H1 (cell line): ENCODE data around the gene TFF1. TPM values are rescaled to one million over a fixed set of nuclear protein-coding genes. Genes with fewer than 3 reads are reported as not detected.

Experiments
- CTCF ChIA-PET: fragments of 300-600 bp; sonication (Branson Sonifier 250); formaldehyde crosslinking; loops from one replicate; lab custom pipeline; 2021; ENCODE audit not compliant: partially characterized antibody; lab: Charles Lee
- POLR2A ChIA-PET: fragments of 300-600 bp; sonication (Branson Sonifier 250); formaldehyde crosslinking; loops from one replicate; lab custom pipeline; 2021; ENCODE audit warnings: inconsistent platforms; ENCODE audit not compliant: partially characterized antibody; lab: Charles Lee
- DNase-seq, 2 experiments: peaks; one replicate each; pipeline versions ENCODE4 v3.0.0 to v3.0.0-alpha.2; 2010 to 2022; ENCODE audit warnings: low spot score in 2 of 2, low read depth in 1 of 2, mixed read lengths in 1 of 2
- FAIRE-seq: peaks from 2 replicates; lab custom pipeline; 2011; peaks lifted over from hg19 to GRCh38; lab: Jason Lieb, UNC
- H2AFZ ChIP-seq: 2 replicates; pipeline ENCODE4 v1.8.1; 2012; ENCODE audit warnings: low read length, inconsistent platforms
- H2AK5ac ChIP-seq: 2 replicates; pipeline ENCODE4 v1.6.1; 2013; ENCODE audit warnings: low read depth, low read length
- H2BK120ac ChIP-seq: replicated peaks from 2 replicates; pipeline ENCODE3; 2013; ENCODE audit warnings: low read depth, low read length, inconsistent platforms
- H2BK12ac ChIP-seq: 2 replicates; pipeline ENCODE4 v1.6.1; 2013; ENCODE audit warnings: low read depth, low read length
- H2BK15ac ChIP-seq: 2 replicates; pipeline ENCODE4 v1.6.1; 2013; ENCODE audit warnings: low read length
- H2BK20ac ChIP-seq: 2 replicates; pipeline ENCODE4 v1.6.1; 2013; ENCODE audit warnings: low read length
- H2BK5ac ChIP-seq: 2 replicates; pipeline ENCODE4 v1.6.1; 2013; ENCODE audit warnings: low read depth, low read length
- H3K14ac ChIP-seq: 2 replicates; pipeline ENCODE4 v1.6.1; 2013; ENCODE audit warnings: inconsistent platforms; ENCODE audit not compliant: insufficient read length
- H3K18ac ChIP-seq: 2 replicates; pipeline ENCODE4 v1.6.1; 2013; ENCODE audit warnings: low read length; ENCODE audit errors: extremely low read depth
- H3K23ac ChIP-seq: 2 replicates; pipeline ENCODE4 v1.6.1; 2013; ENCODE audit warnings: inconsistent platforms; ENCODE audit not compliant: insufficient read length
- H3K23me2 ChIP-seq: 2 replicates; pipeline ENCODE4 v1.6.1; 2013; ENCODE audit warnings: low read depth, low read length
- H3K27ac ChIP-seq: 2 replicates; pipeline ENCODE4 v1.6.1; 2011; ENCODE audit warnings: low read depth, low read length, inconsistent platforms
- H3K27me3 ChIP-seq, 4 experiments: replicated peaks in 1 of 4; 1 replicate in 1 of 4; 2 replicates in 3 of 4; pipeline versions ENCODE4 v1.6.1 to v1.8.1; 2011 to 2013; ENCODE audit warnings: low read length in 3 of 4, mild to moderate bottlenecking in 3 of 4, inconsistent platforms in 2 of 4, mixed read lengths in 2 of 4, moderate library complexity in 1 of 4; ENCODE audit not compliant: control insufficient read depth in 3 of 4, insufficient read depth in 3 of 4; ENCODE audit errors: extremely low read depth in 1 of 4
- H3K36me3 ChIP-seq, 4 experiments: 2 replicates each; pipeline versions ENCODE4 v1.6.1 to v1.8.1; 2011 to 2013; ENCODE audit warnings: mild to moderate bottlenecking in 4 of 4, low read length in 3 of 4, moderate library complexity in 2 of 4, control low read depth in 1 of 4, inconsistent platforms in 1 of 4; ENCODE audit not compliant: insufficient read depth in 4 of 4, control insufficient read depth in 2 of 4
- H3K4ac ChIP-seq: replicated peaks from 2 replicates; pipeline ENCODE3; 2013; ENCODE audit warnings: low read length, low read depth, mixed read lengths, inconsistent platforms; ENCODE audit not compliant: insufficient read length
- H3K4me1 ChIP-seq, 4 experiments: replicated peaks in 1 of 4; 1 replicate in 1 of 4; 2 replicates in 3 of 4; pipeline versions ENCODE4 v1.6.1 to v1.8.1; 2011 to 2013; ENCODE audit warnings: low read length in 3 of 4, inconsistent platforms in 2 of 4, mixed read lengths in 1 of 4; ENCODE audit not compliant: insufficient read depth in 4 of 4, control insufficient read depth in 3 of 4
- H3K4me2 ChIP-seq, 2 experiments: 2 replicates each; pipeline versions ENCODE4 v1.6.1 to v1.8.1; 2011 to 2013; ENCODE audit warnings: low read depth in 2 of 2, low read length in 2 of 2, control low read depth in 1 of 2, inconsistent platforms in 1 of 2, mild to moderate bottlenecking in 1 of 2; ENCODE audit not compliant: insufficient read depth in 1 of 2
- H3K4me3 ChIP-seq, 4 experiments: fragments of 200-600, 300-600 bp in 1 of 4; sonication (generic), shearing (Covaris generic), sonication (Bioruptor Twin) in 1 of 4; 2 replicates each; pipeline versions ENCODE4 v1.5.1 to v1.8.1; 2011 to 2016; ENCODE audit warnings: low read length in 4 of 4, low read depth in 3 of 4, control low read depth in 2 of 4, inconsistent platforms in 2 of 4, mild to moderate bottlenecking in 2 of 4, mixed read lengths in 1 of 4, moderate library complexity in 1 of 4; ENCODE audit not compliant: insufficient read depth in 2 of 4; ENCODE audit errors: extremely low read depth in 1 of 4
- H3K56ac ChIP-seq: replicated peaks from 2 replicates; pipeline ENCODE3; 2013; ENCODE audit warnings: low read depth, mild to moderate bottlenecking, mixed read lengths, low read length, inconsistent platforms; ENCODE audit not compliant: insufficient read length
- H3K79me1 ChIP-seq: 2 replicates; pipeline ENCODE4 v1.6.1; 2013; ENCODE audit warnings: low read depth, low read length, control low read depth
- H3K79me2 ChIP-seq, 2 experiments: 2 replicates each; pipeline versions ENCODE4 v1.6.1 to v1.8.1; 2012 to 2013; ENCODE audit warnings: low read length in 2 of 2, mild to moderate bottlenecking in 2 of 2, inconsistent platforms in 1 of 2; ENCODE audit not compliant: insufficient read depth in 2 of 2, control insufficient read depth in 1 of 2
- H3K9ac ChIP-seq, 4 experiments: replicated peaks in 1 of 4; 1 replicate in 1 of 4; 2 replicates in 3 of 4; pipeline versions ENCODE4 v1.6.1 to v1.8.1; 2011 to 2013; ENCODE audit warnings: low read depth in 3 of 4, low read length in 3 of 4, control low read depth in 2 of 4, mild to moderate bottlenecking in 2 of 4, moderate library complexity in 2 of 4, inconsistent platforms in 1 of 4; ENCODE audit errors: extremely low read depth in 1 of 4
- H3K9me3 ChIP-seq, 2 experiments: 2 replicates each; pipeline versions ENCODE4 v1.6.1 to v1.8.1; 2012 to 2013; ENCODE audit warnings: mild to moderate bottlenecking in 2 of 2, moderate library complexity in 2 of 2, control low read depth in 1 of 2, inconsistent platforms in 1 of 2, low read depth in 1 of 2, low read length in 1 of 2, mixed read lengths in 1 of 2; ENCODE audit not compliant: insufficient read depth in 2 of 2
- H4K20me1 ChIP-seq, 2 experiments: replicated peaks in 1 of 2; 2 replicates each; pipeline versions ENCODE3 to v1.8.1; 2011 to 2013; ENCODE audit warnings: inconsistent platforms in 2 of 2, low read length in 2 of 2, mild to moderate bottlenecking in 1 of 2; ENCODE audit not compliant: insufficient read depth in 2 of 2, control insufficient read depth in 1 of 2
- H4K5ac ChIP-seq: 2 replicates; pipeline ENCODE4 v1.6.1; 2013; ENCODE audit warnings: low read length, low read depth, mixed read lengths, inconsistent platforms; ENCODE audit not compliant: insufficient read length
- H4K8ac ChIP-seq: 2 replicates; pipeline ENCODE4 v1.8.0; 2013; ENCODE audit warnings: mild to moderate bottlenecking, moderate library complexity, low read length, inconsistent platforms; ENCODE audit not compliant: insufficient read depth; ENCODE audit errors: extremely low read depth
- H4K91ac ChIP-seq: replicated peaks from 2 replicates; pipeline ENCODE3; 2013; ENCODE audit warnings: low read length, mixed read lengths, inconsistent platforms; ENCODE audit not compliant: insufficient read length
- BCL11A ChIP-seq, 2 experiments: IDR thresholded peaks; one replicate each; pipeline ENCODE4 v1.6.1; 2011; ENCODE audit warnings: low read depth in 2 of 2, low read length in 2 of 2, mild to moderate bottlenecking in 2 of 2
- HDAC2 ChIP-seq, 2 experiments: fragments of 300-600 bp in 1 of 2; sonication (generic) in 1 of 2; IDR thresholded peaks; 2 replicates each; pipeline ENCODE4 v1.6.1; 2011 to 2012; ENCODE audit warnings: low read depth in 2 of 2, low read length in 2 of 2, mild to moderate bottlenecking in 2 of 2, moderate library complexity in 2 of 2, borderline replicate concordance in 1 of 2, inconsistent platforms in 1 of 2
- NRF1 ChIP-seq: IDR thresholded peaks from 2 replicates; pipeline ENCODE4 v1.6.1; 2011; ENCODE audit warnings: mild to moderate bottlenecking, low read depth, low read length, improper control_type of control experiment
- POLR2A ChIP-seq, 2 experiments: IDR thresholded peaks; 1 replicate in 1 of 2; 2 replicates in 1 of 2; pipeline ENCODE4 v1.6.1; 2011; ENCODE audit warnings: low read depth in 2 of 2, low read length in 2 of 2, mild to moderate bottlenecking in 2 of 2; ENCODE audit errors: control extremely low read depth in 1 of 2
- RAD21 ChIP-seq, 2 experiments: IDR thresholded peaks in 1 of 2; conservative IDR thresholded peaks in 1 of 2; 2 replicates each; pipeline ENCODE4 v1.6.1; 2011; ENCODE audit warnings: low read depth in 2 of 2, low read length in 2 of 2, improper control_type of control experiment in 1 of 2, inconsistent platforms in 1 of 2, mild to moderate bottlenecking in 1 of 2, moderate library complexity in 1 of 2
- RBBP5 ChIP-seq: IDR thresholded peaks from 2 replicates; pipeline ENCODE4 v1.7.1; 2012; ENCODE audit warnings: low read depth, mild to moderate bottlenecking, inconsistent platforms, low read length, moderate library complexity, borderline replicate concordance
- SIX5 ChIP-seq: IDR thresholded peaks from 2 replicates; pipeline ENCODE4 v1.6.1; 2011; ENCODE audit warnings: mild to moderate bottlenecking, low read depth, low read length
- SRF ChIP-seq: IDR thresholded peaks from 2 replicates; pipeline ENCODE4 v1.6.1; 2011; ENCODE audit warnings: mild to moderate bottlenecking, low read depth, low read length, moderate library complexity
- YY1 ChIP-seq: IDR thresholded peaks from 2 replicates; pipeline ENCODE4 v1.6.1; 2011; ENCODE audit warnings: low read depth, mild to moderate bottlenecking, low read length
- ZNF274 ChIP-seq: IDR thresholded peaks from 2 replicates; pipeline ENCODE4 v1.7.0; 2012; ENCODE audit warnings: low read length, borderline replicate concordance; ENCODE audit errors: extremely low read depth
- WGBS, 2 experiments: shearing (Covaris generic) in 1 of 2; methylation state at CpG; one replicate each; pipeline versions ENCODE4 v1.1.6 to v1.1.7; 2013 to 2015; ENCODE audit warnings: low lambda C conversion rate in 2 of 2, mixed read lengths in 2 of 2, inconsistent platforms in 1 of 2, low coverage in 1 of 2, missing lambda C conversion rate in 1 of 2; ENCODE audit not compliant: insufficient replicate concordance in 2 of 2, insufficient coverage in 1 of 2, insufficient read length in 1 of 2; ENCODE audit errors: extremely low coverage in 1 of 2, missing lambda C conversion rate in 1 of 2; 5-methylcytosine and 5-hydroxymethylcytosine counted together
- polyA plus RNA-seq, 7 experiments: library from polyadenylated mRNA; depleted of rRNA in 3 of 7; stranded (reverse) in 5 of 7; unstranded in 2 of 7; fragments of >200 nt in 5 of 7; fragments of 200-250 nt in 2 of 7; gene quantifications; 1 replicate in 5 of 7; 2 replicates in 1 of 7; 4 replicates in 1 of 7; pipeline versions ENCODE4 v1.2.1 to v1.2.3, GENCODE V29; 2011 to 2013; ENCODE audit warnings: missing spikeins in 2 of 7, mixed read lengths in 2 of 7
- total RNA-seq: library from RNA; stranded (reverse); fragmentation: NEBNext Ultra II Directional; extraction: Animal tissue kit (Norgen Biotek cat#: 25700); gene quantifications from 2 replicates; pipeline ENCODE4 v1.2.1, GENCODE V29; 2021
- TF ChIP-seq, protein P1 (sequence below): IDR thresholded peaks from 2 replicates; pipeline ENCODE4 v1.6.1; 2012; ENCODE audit warnings: inconsistent platforms

Gene TFF1
- total and polyA plus RNA-seq, 2 of the 8 experiments (the other 6 are each of a cell fraction or from before 2014, with no cell fraction given): not detected

DNA sequence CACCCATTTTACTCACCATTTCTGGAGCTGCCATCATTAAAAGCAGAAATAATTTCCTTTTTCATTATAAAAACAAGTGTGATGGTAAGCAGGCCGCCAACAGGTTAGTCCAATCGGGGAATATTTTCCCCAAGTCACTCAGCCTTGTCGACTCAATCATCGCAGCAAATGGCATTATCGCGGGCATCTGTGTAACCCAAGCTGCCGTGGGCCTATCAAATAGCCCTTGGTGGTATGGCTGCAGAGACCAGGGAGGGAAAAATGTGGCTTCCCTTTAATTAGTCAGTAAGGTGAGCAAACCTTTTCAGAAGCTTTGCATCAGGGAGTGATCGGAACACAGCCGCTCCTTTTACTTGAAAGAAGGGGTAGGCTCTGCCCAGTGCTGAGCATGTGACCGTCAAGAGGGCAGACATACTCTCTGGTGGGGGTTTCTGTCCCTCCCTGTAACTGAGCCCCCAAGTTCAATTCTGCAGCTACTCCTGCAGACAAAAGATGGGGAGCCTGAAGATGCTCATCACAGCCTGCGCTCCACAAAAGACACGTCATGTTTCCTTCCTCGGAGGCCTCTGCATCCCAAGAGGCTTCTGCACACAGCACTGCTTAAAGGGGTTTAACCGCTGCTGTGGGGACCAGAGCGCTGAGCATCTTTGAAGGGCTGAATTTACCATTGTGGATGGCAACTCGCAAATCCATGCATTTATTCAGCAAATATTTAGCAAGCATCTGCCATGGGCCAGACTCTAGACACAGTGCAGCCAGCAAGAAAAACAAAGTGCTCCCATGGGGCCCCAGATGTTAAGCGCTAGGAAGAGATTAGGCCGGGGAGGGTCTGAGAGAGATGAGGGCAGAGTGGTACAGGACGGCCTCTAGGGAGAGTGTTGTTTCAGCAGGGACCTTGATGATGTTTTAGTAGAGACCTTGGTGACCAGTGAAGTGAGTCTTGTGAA lies 30.7 kb upstream of the TFF1 start:
- no peak overlapping the region for H2BK120ac ChIP-seq
- no peaks in the 10 kb centered on the region for H3K36me3 ChIP-seq
- no peak overlapping the region for H3K4me3 ChIP-seq
- H4K20me1 ChIP-seq: no peaks in the 10 kb centered on the region
- H3K4me1 ChIP-seq: peaks cover 0 to 4% (median 0%) of the 10 kb centered on the region in 4 experiments; a peak in 1 of 7 replicates
- CTCF ChIA-PET: interaction anchor here (0.7 to 2.1 kb wide), 5 partner anchors 15 to 272 kb away, joined by 3 to 5 read pairs (median 4); no protein-coding TSS in a partner anchor
- 92% methylated on average over 19 of the region's 19 CpGs; no CpG with 5 or more reads in 1 of the 2 experiments for WGBS, 2 experiments
- no peak overlapping the region for H2BK12ac ChIP-seq
- no peak overlapping the region for H2BK5ac ChIP-seq
- H3K14ac ChIP-seq: no peak overlapping the region
- H3K4ac ChIP-seq: no peak overlapping the region
- no peak overlapping the region for H2BK20ac ChIP-seq
- no peak overlapping the region for H3K23ac ChIP-seq
- no peak overlapping the region for H3K27ac ChIP-seq
- no peak overlapping the region for H2AK5ac ChIP-seq
- no peak overlapping the region for H2BK15ac ChIP-seq
- no peaks in the 10 kb centered on the region for H3K79me1 ChIP-seq
- H2AFZ ChIP-seq: no peak overlapping the region
- no peaks in the 10 kb centered on the region for H3K27me3 ChIP-seq
- H4K91ac ChIP-seq: no peak overlapping the region
- H3K79me2 ChIP-seq: no peaks in the 10 kb centered on the region
- H3K56ac ChIP-seq: no peak overlapping the region
- FAIRE-seq (no peak), DNase-seq (no peak)
- no peak overlapping the region for H3K18ac ChIP-seq
- H3K23me2 ChIP-seq: no peaks in the 10 kb centered on the region
- H3K9me3 ChIP-seq: peaks cover under 1 to 7% of the 10 kb centered on the region in 2 experiments; a peak in 2 of 4 replicates
- no peak overlapping the region for H3K9ac ChIP-seq
- no peak overlapping the region for H4K8ac ChIP-seq
- no peak overlapping the region for H4K5ac ChIP-seq
- no peak overlapping the region for H3K4me2 ChIP-seq
- POLR2A ChIA-PET: no interaction called here
- TF ChIP-seq RBBP5 (no peak), SRF (no peak), SIX5 (no peak), NRF1 (no peak), POLR2A (IDR thresholded peaks at IDR 0.05; ENCODE audit: control extremely low read depth in 1 of 2, low read depth in 2 of 2, low read length in 2 of 2) (no peak), YY1 (no peak), ZNF274 (no peak), HDAC2 (IDR thresholded peaks at IDR 0.05; ENCODE audit: borderline replicate concordance in 1 of 2, low read depth in 2 of 2, low read length in 2 of 2) (no peak), BCL11A (IDR thresholded peaks at IDR 0.05; ENCODE audit: low read depth in 2 of 2, low read length in 2 of 2) (no peak), RAD21 (IDR thresholded peaks at IDR 0.05 in 1 of 2, conservative IDR thresholded peaks at IDR 0.05 in 1 of 2; ENCODE audit: low read depth in 2 of 2, low read length in 2 of 2) (no peak)
- TF ChIP-seq, protein P1, sequence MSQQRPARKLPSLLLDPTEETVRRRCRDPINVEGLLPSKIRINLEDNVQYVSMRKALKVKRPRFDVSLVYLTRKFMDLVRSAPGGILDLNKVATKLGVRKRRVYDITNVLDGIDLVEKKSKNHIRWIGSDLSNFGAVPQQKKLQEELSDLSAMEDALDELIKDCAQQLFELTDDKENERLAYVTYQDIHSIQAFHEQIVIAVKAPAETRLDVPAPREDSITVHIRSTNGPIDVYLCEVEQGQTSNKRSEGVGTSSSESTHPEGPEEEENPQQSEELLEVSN: no peak
